GM18519 (cell line): ENCODE measurements around the gene PIP4K2A.
"Not testable (repeated sequence)": the region's sequence is repeated elsewhere in the genome, so short reads cannot be mapped to it uniquely, and the experiment has no call there.

Source experiments
- ATAC-seq: cut with Tn5 transposase; IDR thresholded peaks from one replicate; pipeline ENCODE4 v1.9.1; 2021; ENCODE audit warnings: mild to moderate bottlenecking, moderate library complexity; ENCODE audit not compliant: unreplicated experiment, low FRiP score

PIP4K2A gene

GRCh38 chr10:22697800-22698199 lies 16.6 kb downstream of the PIP4K2A start:
- no peak for ATAC-seq

GRCh38 chr10:22697101-22697500 lies 17.3 kb downstream of the PIP4K2A start:
- no peak for ATAC-seq

GRCh38 chr10:22693860-22694259 lies 20.5 kb downstream of the PIP4K2A start:
- no peak for ATAC-seq

GRCh38 chr10:22693371-22693784 lies 21.0 kb downstream of the PIP4K2A start:
- peak; percentile 40 for ATAC-seq

- not testable (repeated sequence) for ATAC-seq
Observed at GRCh38 chr10:22692119-22692518, 22.3 kb downstream of the PIP4K2A start.

GRCh38 chr10:22690614-22691431 lies 23.6 kb downstream of the PIP4K2A start:
- no peak for ATAC-seq

GRCh38 chr10:22690158-22690557 lies 24.2 kb downstream of the PIP4K2A start:
- ATAC-seq: no peak

GRCh38 chr10:22686347-22686746 lies 28.0 kb downstream of the PIP4K2A start:
- ATAC-seq: no peak

GRCh38 chr10:22685926-22686325 lies 28.5 kb downstream of the PIP4K2A start:
- no peak for ATAC-seq

GRCh38 chr10:22684699-22685098 lies 29.7 kb downstream of the PIP4K2A start:
- no peak for ATAC-seq

- ATAC-seq: peak; percentile 48
Observed at GRCh38 chr10:22683140-22683389, 31.3 kb downstream of the PIP4K2A start.

GRCh38 chr10:22682237-22683139 lies 31.9 kb downstream of the PIP4K2A start:
- ATAC-seq: no peak

- ATAC-seq: no peak
Observed at GRCh38 chr10:22681783-22682183, 32.6 kb downstream of the PIP4K2A start.

- no peak for ATAC-seq
Observed at GRCh38 chr10:22681301-22681700, 33.1 kb downstream of the PIP4K2A start.

- ATAC-seq: no peak
Observed at GRCh38 chr10:22679608-22680007, 34.8 kb downstream of the PIP4K2A start.

GRCh38 chr10:22677333-22677732 lies 37.0 kb downstream of the PIP4K2A start:
- ATAC-seq: no peak

- ATAC-seq: no peak
Observed at GRCh38 chr10:22676435-22676834, 37.9 kb downstream of the PIP4K2A start.

- no peak for ATAC-seq
Observed at GRCh38 chr10:22674573-22674930, 39.8 kb downstream of the PIP4K2A start.

GRCh38 chr10:22673785-22674572 lies 40.4 kb downstream of the PIP4K2A start:
- no peak for ATAC-seq

- no peak for ATAC-seq
Observed at GRCh38 chr10:22673091-22673392, 41.3 kb downstream of the PIP4K2A start.
